Osteoblast (primary cell): ENCODE data around the gene GADD45A. TPM values are rescaled to one million over a fixed set of nuclear protein-coding genes. Genes with fewer than 3 reads are reported as not detected.
A peak's percentile ranks its signal among the peaks of the same experiment; 100 is the strongest.

Experiments
- DNase-seq: peaks from one replicate; pipeline ENCODE4 v3.0.0; 2011; ENCODE audit warnings: low spot score, mixed read lengths; ENCODE audit not compliant: insufficient read length; ENCODE audit errors: missing footprints
- H2AFZ ChIP-seq: 2 replicates; pipeline ENCODE4 v1.6.0; 2011; ENCODE audit warnings: mild to moderate bottlenecking, low read length
- H3K27ac ChIP-seq: 2 replicates; pipeline ENCODE4 v1.5.1; 2011; ENCODE audit warnings: mild to moderate bottlenecking, low read depth, low read length, moderate library complexity
- H3K27me3 ChIP-seq: 2 replicates; pipeline ENCODE4 v1.6.0; 2012; ENCODE audit warnings: mild to moderate bottlenecking, control low read depth, inconsistent platforms, low read length, moderate library complexity; ENCODE audit not compliant: insufficient read depth
- H3K36me3 ChIP-seq: 2 replicates; pipeline ENCODE4 v1.5.1; 2011; ENCODE audit warnings: mild to moderate bottlenecking, low read length, control low read depth, moderate library complexity; ENCODE audit not compliant: insufficient read depth
- H3K4me1 ChIP-seq: 2 replicates; pipeline ENCODE4 v1.5.1; 2011; ENCODE audit warnings: mild to moderate bottlenecking, low read length, control low read depth, moderate library complexity; ENCODE audit not compliant: insufficient read depth
- H3K4me2 ChIP-seq: 2 replicates; pipeline ENCODE4 v1.6.0; 2011; ENCODE audit warnings: mild to moderate bottlenecking, low read length; ENCODE audit not compliant: insufficient read depth
- H3K4me3 ChIP-seq: fragments of 200-600 bp; sonication (generic); 3 replicates; pipeline ENCODE4 v1.5.1; 2012; ENCODE audit warnings: mild to moderate bottlenecking, low read length, inconsistent platforms; ENCODE audit not compliant: insufficient read depth
- H3K79me2 ChIP-seq: 2 replicates; pipeline ENCODE4 v1.6.0; 2012; ENCODE audit warnings: mild to moderate bottlenecking, low read length, control low read depth, inconsistent platforms; ENCODE audit not compliant: insufficient read depth
- H3K9me3 ChIP-seq: 2 replicates; pipeline ENCODE4 v1.5.1; 2011; ENCODE audit warnings: low read depth, low read length, control low read depth
- H4K20me1 ChIP-seq: 2 replicates; pipeline ENCODE4 v1.6.0; 2012; ENCODE audit warnings: mild to moderate bottlenecking, low read length, control low read depth; ENCODE audit not compliant: insufficient read depth
- CTCF ChIP-seq: IDR thresholded peaks from 2 replicates; pipeline ENCODE4 v1.5.1; 2011; ENCODE audit warnings: mild to moderate bottlenecking, low read depth, low read length, moderate library complexity; ENCODE audit errors: extremely low read depth
- total RNA-seq: library from RNA; depleted of rRNA; stranded (reverse); fragments of >200 nt; gene quantifications from 2 replicates; pipeline ENCODE4 v1.2.3, GENCODE V29; 2012

GADD45A gene
- total RNA-seq, 1 donor: 48.9 TPM

- peaks cover 46% of the 10 kb centered on the region for H3K4me1 ChIP-seq
- no peaks in the 10 kb centered on the region for H3K27me3 ChIP-seq
- peaks cover 45% of the 10 kb centered on the region for H4K20me1 ChIP-seq
- no peak for DNase-seq
- no peak for TF ChIP-seq CTCF
- no peaks in the 10 kb centered on the region for H3K9me3 ChIP-seq
- H3K79me2 ChIP-seq: peaks cover 77% of the 10 kb centered on the region
- no peaks in the 10 kb centered on the region for H3K36me3 ChIP-seq
- no peak overlapping the region for H3K27ac ChIP-seq
- no peak overlapping the region for H3K4me3 ChIP-seq
- H2AFZ ChIP-seq: no peak overlapping the region
- no peak overlapping the region for H3K4me2 ChIP-seq
These were observed 34.6 kb downstream of the GADD45A start for GRCh38 chr1:67719329-67720196.

- Histone ChIP-seq H3K9me3 (no peaks in the 10 kb centered on the region), H3K27me3 (no peaks in the 10 kb centered on the region), H3K4me1 (peaks cover 61% of the 10 kb centered on the region), H3K27ac (no peak overlapping the region), H3K4me2 (no peak overlapping the region), H3K4me3 (no peak overlapping the region), H2AFZ (no peak overlapping the region), H3K79me2 (peaks cover 66% of the 10 kb centered on the region), H3K36me3 (no peaks in the 10 kb centered on the region), H4K20me1 (peaks cover 39% of the 10 kb centered on the region)
- no peak for TF ChIP-seq CTCF
- no peak for DNase-seq
These were observed 36.1 kb downstream of the GADD45A start for GRCh38 chr1:67721112-67721511.

GRCh38 chr1:67721650-67722291 is 36.8 kb downstream of the GADD45A start:
- H3K36me3 ChIP-seq: no peaks in the 10 kb centered on the region
- no peak for TF ChIP-seq CTCF
- H3K9me3 ChIP-seq: no peaks in the 10 kb centered on the region
- H3K4me2 ChIP-seq: peak overlapping the region; percentile 33
- peaks cover 63% of the 10 kb centered on the region for H3K79me2 ChIP-seq
- H3K4me1 ChIP-seq: peaks cover 67% of the 10 kb centered on the region
- no peak for DNase-seq
- no peak overlapping the region for H2AFZ ChIP-seq
- H3K27ac ChIP-seq: peak overlapping the region; percentile 75
- H3K27me3 ChIP-seq: no peaks in the 10 kb centered on the region
- H4K20me1 ChIP-seq: peaks cover 32% of the 10 kb centered on the region
- H3K4me3 ChIP-seq: no peak overlapping the region
